ENCODE measurements around the gene ACOX1.

DNA sequence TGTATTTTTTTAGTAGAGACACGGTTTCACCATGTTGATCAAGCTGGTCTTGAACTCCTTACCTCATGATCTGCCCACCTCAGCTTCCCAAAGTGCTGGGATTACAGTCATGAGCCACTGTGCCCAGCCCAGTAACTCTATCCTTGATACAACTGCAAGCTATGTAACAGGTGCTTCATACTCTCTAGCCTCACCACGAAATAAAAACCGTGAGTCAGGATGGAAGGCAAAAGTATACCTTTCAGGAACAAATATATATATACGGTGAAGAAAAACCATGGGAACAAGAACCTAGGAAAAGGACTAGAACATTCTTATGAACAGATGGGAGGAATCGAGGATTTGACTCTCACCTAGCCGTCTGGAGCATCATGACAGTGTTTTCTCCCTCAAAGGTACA is 28.5 kb downstream of the ACOX1 start:
- TF ChIP-seq CTCF (IDR thresholded peaks at IDR 0.05) = no peak
- TF ChIP-seq EZH2phosphoT487 (IDR thresholded peaks at IDR 0.05) = no peak
